Upper lobe of left lung (tissue), 6 donors: ENCODE results near the gene PTBP3. TPM values are rescaled to one million over a fixed set of nuclear protein-coding genes. Genes with fewer than 3 reads are reported as not detected.

Experiments used
- ATAC-seq, 2 donors: fragments of 200-7000 bp; cut with Tn5 transposase; one replicate each; pipeline ENCODE4 v1.9.1; 2022; ENCODE audit warnings: mild to moderate bottlenecking in 2 of 2, moderate library complexity in 2 of 2; ENCODE audit not compliant: low FRiP score in 2 of 2
- DNase-seq, 2 donors: peaks; one replicate each; pipeline ENCODE4 v3.0.0-alpha.2; 2019 to 2020
- H3K27ac ChIP-seq, 4 donors: fragments of 200-600 bp; sonication (generic); one replicate each; pipeline ENCODE4 v1.5.1; 2016 to 2019
- H3K27me3 ChIP-seq, 4 donors: fragments of 200-600 bp; sonication (generic); one replicate each; pipeline ENCODE4 v1.5.1; 2017 to 2019
- H3K36me3 ChIP-seq, 4 donors: fragments of 200-600 bp; sonication (generic); one replicate each; pipeline ENCODE4 v1.5.1; 2016 to 2019
- H3K4me1 ChIP-seq, 4 donors: fragments of 200-600 bp; sonication (generic); one replicate each; pipeline ENCODE4 v1.5.1; 2018 to 2019
- H3K4me3 ChIP-seq, 4 donors: fragments of 200-600 bp; sonication (generic); one replicate each; pipeline ENCODE4 v1.5.1; 2017 to 2019; ENCODE audit warnings: mild to moderate bottlenecking in 2 of 4, moderate library complexity in 1 of 4
- H3K9me3 ChIP-seq, 4 donors: fragments of 200-600 bp; sonication (generic); one replicate each; pipeline ENCODE4 v1.5.1; 2018 to 2019
- EP300 ChIP-seq, 4 donors: sonication (generic); formaldehyde crosslinking; IDR thresholded peaks; one replicate each; pipeline ENCODE4 v1.5.1; 2017; ENCODE audit warnings: antibody characterized with exemption in 4 of 4, control low read depth in 2 of 4
- POLR2A ChIP-seq, 4 donors: fragments of 450-650 bp; IDR thresholded peaks; one replicate each; pipeline ENCODE4 v1.5.1; 2016 to 2017; ENCODE audit warnings: antibody characterized with exemption in 4 of 4, mild to moderate bottlenecking in 2 of 4
- POLR2AphosphoS5 ChIP-seq, 2 donors: sonication (generic); formaldehyde crosslinking; IDR thresholded peaks; one replicate each; pipeline ENCODE4 v1.5.1; 2017; ENCODE audit warnings: antibody characterized with exemption in 2 of 2
- WGBS, 2 donors: methylation state at CpG; one replicate each; pipeline ENCODE4 v1.1.5; 2017 to 2018; 5-methylcytosine and 5-hydroxymethylcytosine counted together
- total RNA-seq, 6 donors: library from RNA; depleted of rRNA in 4 of 6; stranded (reverse); fragments of >200 nt in 4 of 6; gene quantifications; one replicate each; pipeline versions ENCODE4 v1.1.0 to v1.2.1, GENCODE V29; 2016 to 2021
- TF ChIP-seq, protein P1 (sequence below), 6 experiments: fragments of 450-650 bp in 4 of 6; fragments of 200-600 bp in 2 of 6; sonication (generic) in 2 of 6; IDR thresholded peaks; one replicate each; pipeline ENCODE4 v1.5.1; 2016 to 2019; ENCODE audit warnings: antibody characterized with exemption in 6 of 6
- donor health status: DM: no; HTN: no; CAD: no; lungs with moderate emphysema.
- donor health status: DM: no; HTN: yes; CAD: no; lungs with severe emphysema.

PTBP3 gene
- total RNA-seq, 6 donors from 2014 or later = 34.6 to 88.5 (median 74.4) TPM

DNA sequence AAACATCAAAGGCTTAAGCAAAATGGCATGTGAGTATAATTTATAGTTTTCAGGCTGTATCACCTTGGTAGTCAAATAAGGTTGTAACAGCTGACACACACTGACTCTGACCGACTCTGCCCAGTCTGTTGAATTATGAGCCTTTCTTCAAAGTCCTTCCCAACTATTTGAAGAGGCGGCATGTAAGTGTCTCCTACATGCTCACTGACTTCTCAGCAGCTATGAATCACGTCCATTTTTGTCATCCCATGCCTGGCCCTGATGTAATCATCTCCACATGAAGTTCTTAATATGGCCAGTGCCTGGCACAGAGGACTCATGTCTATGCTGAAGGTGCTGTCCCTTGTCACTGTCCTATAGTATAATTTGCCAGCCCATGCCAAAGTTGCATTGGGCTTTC, 5.1 kb upstream of the PTBP3 start:
- Histone ChIP-seq H3K27me3 (no peaks in the 10 kb centered on the region), H3K4me1 (peaks cover 0 to 8% (median 2%) of the 10 kb centered on the region in 4 donors), H3K9me3 (no peaks in the 10 kb centered on the region), H3K27ac (no peak overlapping the region), H3K36me3 (no peaks in the 10 kb centered on the region), H3K4me3 (no peak overlapping the region)
- TF ChIP-seq POLR2A (IDR thresholded peaks at IDR 0.05) (no peak), EP300 (IDR thresholded peaks at IDR 0.05) (no peak), POLR2AphosphoS5 (IDR thresholded peaks at IDR 0.05) (no peak)
- TF ChIP-seq, protein P1, sequence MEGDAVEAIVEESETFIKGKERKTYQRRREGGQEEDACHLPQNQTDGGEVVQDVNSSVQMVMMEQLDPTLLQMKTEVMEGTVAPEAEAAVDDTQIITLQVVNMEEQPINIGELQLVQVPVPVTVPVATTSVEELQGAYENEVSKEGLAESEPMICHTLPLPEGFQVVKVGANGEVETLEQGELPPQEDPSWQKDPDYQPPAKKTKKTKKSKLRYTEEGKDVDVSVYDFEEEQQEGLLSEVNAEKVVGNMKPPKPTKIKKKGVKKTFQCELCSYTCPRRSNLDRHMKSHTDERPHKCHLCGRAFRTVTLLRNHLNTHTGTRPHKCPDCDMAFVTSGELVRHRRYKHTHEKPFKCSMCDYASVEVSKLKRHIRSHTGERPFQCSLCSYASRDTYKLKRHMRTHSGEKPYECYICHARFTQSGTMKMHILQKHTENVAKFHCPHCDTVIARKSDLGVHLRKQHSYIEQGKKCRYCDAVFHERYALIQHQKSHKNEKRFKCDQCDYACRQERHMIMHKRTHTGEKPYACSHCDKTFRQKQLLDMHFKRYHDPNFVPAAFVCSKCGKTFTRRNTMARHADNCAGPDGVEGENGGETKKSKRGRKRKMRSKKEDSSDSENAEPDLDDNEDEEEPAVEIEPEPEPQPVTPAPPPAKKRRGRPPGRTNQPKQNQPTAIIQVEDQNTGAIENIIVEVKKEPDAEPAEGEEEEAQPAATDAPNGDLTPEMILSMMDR (IDR thresholded peaks at IDR 0.05) = no peak
- ATAC-seq (no peak), DNase-seq (no peak)
- WGBS, 2 donors = 59 to 82% methylated on average over 3 of the region's 3 CpGs

DNA sequence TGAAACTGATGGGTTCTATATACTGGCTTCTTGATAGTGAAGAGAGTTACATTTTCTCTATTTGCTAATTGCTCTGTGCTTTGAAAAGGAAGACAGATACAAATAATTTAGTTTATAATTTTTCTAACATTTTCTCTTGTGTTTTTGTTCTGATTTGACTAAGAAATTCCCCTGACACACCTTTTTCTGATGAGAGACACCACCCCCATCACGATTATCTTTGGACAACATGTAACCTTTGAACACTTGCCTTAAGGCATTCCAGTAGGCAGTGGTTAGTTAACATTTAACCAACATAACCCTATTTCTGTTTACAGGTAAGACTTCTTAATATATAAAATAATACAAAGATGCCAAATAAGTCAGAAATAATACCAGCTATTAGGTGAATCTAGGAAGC, 4.1 kb upstream of the PTBP3 start:
- H3K27me3 ChIP-seq = no peaks in the 10 kb centered on the region
- no peaks in the 10 kb centered on the region for H3K36me3 ChIP-seq
- H3K9me3 ChIP-seq = no peaks in the 10 kb centered on the region
- DNase-seq (no peak), ATAC-seq (no peak)
- peaks cover 0 to 8% (median 2%) of the 10 kb centered on the region in 4 donors for H3K4me1 ChIP-seq
- H3K4me3 ChIP-seq = no peak overlapping the region
- WGBS, 2 donors = 48 to 53% methylated on average over 1 of the region's 1 CpG
- no peak for TF ChIP-seq POLR2AphosphoS5 (IDR thresholded peaks at IDR 0.05)
- TF ChIP-seq, protein P1 (IDR thresholded peaks at IDR 0.05) = no peak
- no peak for TF ChIP-seq EP300 (IDR thresholded peaks at IDR 0.05)
- TF ChIP-seq POLR2A (IDR thresholded peaks at IDR 0.05) = no peak
- no peak overlapping the region for H3K27ac ChIP-seq

DNA sequence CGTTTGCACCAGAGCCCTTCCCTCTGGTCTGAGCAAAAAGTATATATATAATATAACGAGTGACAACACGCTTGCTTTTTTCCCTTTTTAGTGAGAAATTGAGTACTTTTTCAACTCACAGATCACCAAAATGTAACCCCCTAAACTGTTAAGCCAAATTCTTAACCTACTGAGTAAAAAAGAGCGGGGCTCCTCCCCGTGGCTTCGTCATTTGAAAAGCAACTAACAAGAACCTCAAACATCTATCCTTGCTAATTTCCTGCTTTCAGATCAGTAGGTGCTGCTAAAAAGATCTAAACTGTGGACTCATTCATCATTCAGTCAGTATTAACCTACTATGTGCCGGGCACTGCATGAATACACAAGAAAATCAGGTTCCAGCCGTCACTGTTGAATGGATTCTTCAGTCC, 1.0 kb upstream of the PTBP3 start:
- H3K27ac ChIP-seq = peak overlapping the region; percentile 98 to 100 (median 99)
- no peaks in the 10 kb centered on the region for H3K9me3 ChIP-seq
- no peak for ATAC-seq
- H3K27me3 ChIP-seq = no peaks in the 10 kb centered on the region
- DNase-seq = no peak
- peak overlapping the region; percentile 31 to 97 (median 88) for H3K4me3 ChIP-seq
- TF ChIP-seq EP300 (IDR thresholded peaks at IDR 0.05) = no peak
- no peak for TF ChIP-seq POLR2A (IDR thresholded peaks at IDR 0.05)
- TF ChIP-seq, protein P1 (IDR thresholded peaks at IDR 0.05) = no peak
- TF ChIP-seq POLR2AphosphoS5 (IDR thresholded peaks at IDR 0.05) = no peak
- no peaks in the 10 kb centered on the region for H3K36me3 ChIP-seq
- peaks cover 22 to 27% (median 24%) of the 10 kb centered on the region in 4 donors for H3K4me1 ChIP-seq
- 7 to 9% methylated on average over 8 of the region's 8 CpGs for WGBS, 2 donors

DNA sequence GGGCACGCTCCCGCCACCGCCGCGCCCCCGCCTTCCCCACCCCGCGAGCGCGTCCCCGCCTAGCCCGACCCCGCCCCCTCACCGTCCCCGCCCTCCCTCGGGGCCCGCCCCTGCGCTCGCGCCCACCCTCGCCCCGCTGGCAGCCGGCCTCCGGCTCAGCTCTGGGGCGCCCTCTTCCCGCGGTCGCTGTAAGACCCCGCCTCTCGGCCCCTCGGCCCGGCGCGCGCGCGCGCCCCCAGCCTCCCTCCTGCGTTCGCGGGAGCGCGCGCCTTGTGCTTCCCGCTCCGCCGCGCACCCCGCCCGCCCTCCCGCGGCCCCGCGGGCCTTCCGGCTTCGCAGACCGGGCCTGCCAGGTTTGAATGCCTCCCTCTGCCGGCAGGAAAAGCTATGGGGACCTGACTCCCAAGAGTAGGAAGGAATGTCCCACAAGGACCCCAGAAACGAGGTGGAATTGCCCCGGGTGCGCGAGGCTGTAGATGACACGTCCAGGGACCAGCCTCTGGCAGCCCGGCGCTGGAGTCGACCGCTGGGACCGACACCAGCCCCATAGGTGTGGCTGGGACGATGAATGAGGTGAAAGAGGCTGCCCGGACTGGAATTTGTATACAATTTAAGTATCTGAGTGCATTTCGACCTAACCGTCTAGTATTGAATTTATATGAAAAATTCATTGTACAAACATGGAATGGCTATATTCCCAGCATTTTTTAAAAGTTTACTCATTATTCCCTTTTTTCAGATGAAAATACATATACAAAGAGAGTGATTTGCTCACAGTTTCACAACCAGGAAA, 416 bp upstream of the PTBP3 start:
- TF ChIP-seq POLR2AphosphoS5 (IDR thresholded peaks at IDR 0.05) (peak; percentile 10 to 19), POLR2A (IDR thresholded peaks at IDR 0.05) (peak in 1 of 4 donors; percentile 49), EP300 (IDR thresholded peaks at IDR 0.05) (no peak)
- TF ChIP-seq, protein P1 (IDR thresholded peaks at IDR 0.05) = peak; percentile 42 to 73 (median 63)
- H3K4me1 ChIP-seq = peaks cover 22 to 27% (median 24%) of the 10 kb centered on the region in 4 donors
- H3K27ac ChIP-seq = peak overlapping the region; percentile 98 to 100 (median 99)
- H3K4me3 ChIP-seq = peak overlapping the region; percentile 86 to 97 (median 91)
- no peaks in the 10 kb centered on the region for H3K27me3 ChIP-seq
- H3K36me3 ChIP-seq = no peaks in the 10 kb centered on the region
- no peaks in the 10 kb centered on the region for H3K9me3 ChIP-seq
- DNase-seq = peak; percentile 97 to 100
- peak; percentile 95 to 97 for ATAC-seq
- 0% methylated on average over 4 to 20 of the region's 72 CpGs for WGBS, 2 donors
